Suprapubic skin (tissue), 3 donors: ENCODE results near the gene SESN1.

Experiments
- POLR2AphosphoS5 ChIP-seq, 3 donors: sonication (generic); formaldehyde crosslinking; IDR thresholded peaks; one replicate each; pipeline ENCODE4 v1.6.1; 2017; ENCODE audit warnings: antibody characterized with exemption in 3 of 3
- TF ChIP-seq, protein P1 (sequence below), 2 donors: fragments of 200-600 bp in 1 of 2; fragments of 450-650 bp in 1 of 2; sonication (generic) in 1 of 2; IDR thresholded peaks; one replicate each; pipeline ENCODE4 v1.5.1; 2016 to 2019; ENCODE audit warnings: antibody characterized with exemption in 2 of 2, mild to moderate bottlenecking in 1 of 2, moderate library complexity in 1 of 2

DNA sequence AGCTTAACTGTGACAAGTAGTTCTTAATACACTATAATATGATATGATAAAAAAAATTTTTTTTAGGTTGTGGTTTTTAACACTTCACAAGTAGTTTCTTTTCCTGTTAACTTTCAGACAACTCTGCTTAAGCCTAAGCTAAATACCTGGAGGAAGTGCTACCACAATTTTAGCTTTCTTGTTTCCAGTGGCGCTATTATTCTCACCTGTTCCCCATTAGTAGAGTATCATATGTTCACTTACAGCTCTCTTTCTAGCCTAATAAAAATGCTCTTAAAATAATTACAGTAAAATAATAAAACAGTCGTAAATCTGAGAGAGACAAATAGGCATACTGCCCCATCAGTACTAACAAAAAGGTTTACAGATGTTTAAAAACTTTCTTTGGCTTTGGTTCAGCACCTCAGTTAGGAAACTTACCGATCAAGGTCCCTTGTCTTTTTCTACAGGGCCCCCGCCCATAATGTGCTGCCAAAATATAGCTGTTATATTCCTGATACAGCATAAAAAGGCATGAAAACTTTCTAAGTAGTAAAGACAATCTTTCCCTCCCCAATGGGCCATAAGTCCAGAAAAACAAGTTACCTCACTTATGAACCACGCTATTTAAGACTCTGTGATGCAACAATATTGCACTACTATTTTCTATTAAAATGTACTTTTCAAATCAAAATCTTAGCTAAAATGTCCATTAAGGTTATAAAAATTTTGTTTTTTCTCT, 57.9 kb downstream of the SESN1 start:
- TF ChIP-seq, protein P1, sequence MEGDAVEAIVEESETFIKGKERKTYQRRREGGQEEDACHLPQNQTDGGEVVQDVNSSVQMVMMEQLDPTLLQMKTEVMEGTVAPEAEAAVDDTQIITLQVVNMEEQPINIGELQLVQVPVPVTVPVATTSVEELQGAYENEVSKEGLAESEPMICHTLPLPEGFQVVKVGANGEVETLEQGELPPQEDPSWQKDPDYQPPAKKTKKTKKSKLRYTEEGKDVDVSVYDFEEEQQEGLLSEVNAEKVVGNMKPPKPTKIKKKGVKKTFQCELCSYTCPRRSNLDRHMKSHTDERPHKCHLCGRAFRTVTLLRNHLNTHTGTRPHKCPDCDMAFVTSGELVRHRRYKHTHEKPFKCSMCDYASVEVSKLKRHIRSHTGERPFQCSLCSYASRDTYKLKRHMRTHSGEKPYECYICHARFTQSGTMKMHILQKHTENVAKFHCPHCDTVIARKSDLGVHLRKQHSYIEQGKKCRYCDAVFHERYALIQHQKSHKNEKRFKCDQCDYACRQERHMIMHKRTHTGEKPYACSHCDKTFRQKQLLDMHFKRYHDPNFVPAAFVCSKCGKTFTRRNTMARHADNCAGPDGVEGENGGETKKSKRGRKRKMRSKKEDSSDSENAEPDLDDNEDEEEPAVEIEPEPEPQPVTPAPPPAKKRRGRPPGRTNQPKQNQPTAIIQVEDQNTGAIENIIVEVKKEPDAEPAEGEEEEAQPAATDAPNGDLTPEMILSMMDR (IDR thresholded peaks at IDR 0.05), result no peak
- no peak for TF ChIP-seq POLR2AphosphoS5 (IDR thresholded peaks at IDR 0.05)
